ENCODE results near the gene ADGRG6.

GRCh38 chr6:142378138-142378875 is 76.5 kb downstream of the ADGRG6 start:
- no peak for TF ChIP-seq CTCF (conservative IDR thresholded peaks at IDR 0.05; ENCODE audit: low read depth, low read length)
- TF ChIP-seq EZH2 (IDR thresholded peaks at IDR 0.05; ENCODE audit: borderline replicate concordance, low read depth, low read length, poor library complexity, severe bottlenecking): no peak

All from A673 (cell line).